Testis (tissue), 3 donors: ENCODE data around the gene GRK3. TPM values are rescaled to one million over a fixed set of nuclear protein-coding genes. Genes with fewer than 3 reads are reported as not detected.

ENCODE experiments used
- DNase-seq: peaks from one replicate; pipeline ENCODE4 v3.0.0-alpha.2; 2019
- H3K27ac ChIP-seq, 2 donors: fragments of 200-600 bp; sonication (generic); one replicate each; pipeline ENCODE4 v1.5.1; 2019
- H3K27me3 ChIP-seq: fragments of 200-600 bp; sonication (generic); one replicate; pipeline ENCODE4 v1.5.1; 2019
- H3K36me3 ChIP-seq: fragments of 200-600 bp; sonication (generic); one replicate; pipeline ENCODE4 v1.5.1; 2017; ENCODE audit warnings: low read depth; ENCODE audit errors: missing control alignments
- H3K4me1 ChIP-seq: fragments of 200-600 bp; sonication (generic); one replicate; pipeline ENCODE4 v1.5.1; 2019
- H3K4me3 ChIP-seq, 2 donors: fragments of 200-600 bp; sonication (generic); one replicate each; pipeline ENCODE4 v1.5.1; 2017 to 2019
- H3K9me3 ChIP-seq: fragments of 200-600 bp; sonication (generic); one replicate; pipeline ENCODE4 v1.5.1; 2017
- CTCF ChIP-seq, 3 experiments: fragments of 450-650 bp in 2 of 3; fragments of 200-600 bp in 1 of 3; sonication (generic) in 1 of 3; IDR thresholded peaks; one replicate each; pipeline ENCODE4 v1.5.1; 2016 to 2019; ENCODE audit warnings: antibody characterized with exemption in 3 of 3, mild to moderate bottlenecking in 2 of 3, moderate library complexity in 1 of 3
- POLR2A ChIP-seq: fragments of 450-650 bp; IDR thresholded peaks from one replicate; pipeline ENCODE4 v1.6.1; 2017; ENCODE audit warnings: antibody characterized with exemption, mild to moderate bottlenecking, moderate library complexity
- WGBS, 2 donors: methylation state at CpG; one replicate each; pipeline ENCODE4 v1.1.5; 2018; 5-methylcytosine and 5-hydroxymethylcytosine counted together
- intact Hi-C: fragments of 100-400 bp; cut with DNase I; formaldehyde crosslinking; loops from one replicate; pipeline ENCODE4 v1.15.1; 2023; ENCODE audit warnings: low total_unique reads
- polyA plus RNA-seq: library from polyadenylated mRNA; stranded (reverse); fragments of 350-450 nt; fragmentation: Illumina TruSeq; extraction: RNeasy Lipid Tissue Mini Kit (QIAGEN cat#74804); gene quantifications from one replicate; pipeline ENCODE4 v1.2.3, GENCODE V29; 2014; ENCODE audit warnings: low read depth, low replicate concordance; ENCODE audit not compliant: insufficient read depth
- total RNA-seq, 2 donors: library from RNA; depleted of rRNA; stranded (reverse); fragments of >200 nt; gene quantifications; one replicate each; pipeline ENCODE4 v1.2.3, GENCODE V29; 2016

GRK3 gene
- total and polyA plus RNA-seq, 3 donors from 2014 or later: 10.9 to 46.0 (median 12.8) TPM

- Histone ChIP-seq H3K9me3 (no peaks in the 10 kb centered on the region), H3K27ac (no peak overlapping the region), H3K27me3 (no peaks in the 10 kb centered on the region), H3K4me1 (no peaks in the 10 kb centered on the region), H3K4me3 (no peak overlapping the region), H3K36me3 (no peaks in the 10 kb centered on the region)
- WGBS, 2 donors: 93 to 97% methylated on average over 7 of the region's 7 CpGs
- intact Hi-C loops: no loop called here
- no peak for TF ChIP-seq POLR2A
- no peak for DNase-seq
These were observed 146.0 kb downstream of the GRK3 start for GRCh38 chr22:25710501-25710900.

GRCh38 chr22:25711491-25711890 is 147.0 kb downstream of the GRK3 start:
- H3K4me1 ChIP-seq: no peaks in the 10 kb centered on the region
- H3K36me3 ChIP-seq: no peaks in the 10 kb centered on the region
- 73 to 79% methylated on average over 6 of the region's 6 CpGs for WGBS, 2 donors
- H3K27me3 ChIP-seq: no peaks in the 10 kb centered on the region
- H3K9me3 ChIP-seq: no peaks in the 10 kb centered on the region
- TF ChIP-seq POLR2A (no peak), CTCF (IDR thresholded peaks at IDR 0.05) (no peak)
- H3K27ac ChIP-seq: no peak overlapping the region
- DNase-seq: no peak
- intact Hi-C loops: no loop called here
- H3K4me3 ChIP-seq: no peak overlapping the region

- Histone ChIP-seq H3K9me3 (no peaks in the 10 kb centered on the region), H3K4me3 (no peak overlapping the region), H3K4me1 (no peaks in the 10 kb centered on the region), H3K27me3 (no peaks in the 10 kb centered on the region), H3K36me3 (no peaks in the 10 kb centered on the region), H3K27ac (no peak overlapping the region)
- TF ChIP-seq CTCF (IDR thresholded peaks at IDR 0.05) (no peak), POLR2A (no peak)
- intact Hi-C loops: no loop called here
- no peak for DNase-seq
- 89 to 91% methylated on average over 7 of the region's 7 CpGs for WGBS, 2 donors
These were observed 148.4 kb downstream of the GRK3 start for GRCh38 chr22:25712661-25713400.

- H3K36me3 ChIP-seq: no peaks in the 10 kb centered on the region
- TF ChIP-seq CTCF (IDR thresholded peaks at IDR 0.05) (no peak), POLR2A (no peak)
- no peaks in the 10 kb centered on the region for H3K9me3 ChIP-seq
- no peak for DNase-seq
- H3K27me3 ChIP-seq: no peaks in the 10 kb centered on the region
- intact Hi-C loops: no loop called here
- H3K27ac ChIP-seq: no peak overlapping the region
- H3K4me3 ChIP-seq: no peak overlapping the region
- no peaks in the 10 kb centered on the region for H3K4me1 ChIP-seq
- WGBS, 2 donors: 92 to 95% methylated on average over 7 of the region's 7 CpGs
These were observed 149.6 kb downstream of the GRK3 start for GRCh38 chr22:25714070-25714469.

GRCh38 chr22:25714739-25715138 is 150.3 kb downstream of the GRK3 start:
- Histone ChIP-seq H3K27me3 (no peaks in the 10 kb centered on the region), H3K4me3 (no peak overlapping the region), H3K27ac (no peak overlapping the region), H3K9me3 (no peaks in the 10 kb centered on the region), H3K4me1 (no peaks in the 10 kb centered on the region), H3K36me3 (no peaks in the 10 kb centered on the region)
- TF ChIP-seq CTCF (IDR thresholded peaks at IDR 0.05) (no peak), POLR2A (no peak)
- intact Hi-C loops: no loop called here
- 74 to 83% methylated on average over 6 of the region's 6 CpGs for WGBS, 2 donors
- DNase-seq: no peak
